IMR-90 (cell line): Measurements from ENCODE around the gene UNKL. TPM values are rescaled to one million over a fixed set of nuclear protein-coding genes. Genes with fewer than 3 reads are reported as not detected.

Source experiments
- ATAC-seq: fragments of 200-7000 bp; cut with Tn5 transposase; 2 replicates; pipeline ENCODE4 v1.9.1; 2020; ENCODE audit warnings: low read depth, mild to moderate bottlenecking, moderate library complexity
- BruUV-seq: library from RNA; stranded (reverse); fragments of 400-500 nt; replicated peaks from 2 replicates; lab custom pipeline; 2021; lab: Mats Ljungman, UMichigan
- CTCF ChIA-PET: fragments of 300-600 bp; formaldehyde crosslinking; extraction: SDS; loops from one replicate; lab custom pipeline; 2021; ENCODE audit warnings: antibody characterized with exemption; lab: Yijun Ruan, JAX
- POLR2A ChIA-PET: fragments of 300-600 bp; sonication (Branson Sonifier 250); formaldehyde crosslinking; loops from one replicate; lab custom pipeline; 2022; ENCODE audit warnings: antibody characterized with exemption; ENCODE audit not compliant: unreplicated experiment; lab: Charles Lee
- DNase-seq: peaks from one replicate; pipeline ENCODE4 v3.0.0; 2013
- H2AFZ ChIP-seq: replicated peaks from 2 replicates; pipeline ENCODE3; 2013; ENCODE audit warnings: low read length, mild to moderate bottlenecking; ENCODE audit not compliant: poor library complexity
- H2AK5ac ChIP-seq: 2 replicates; pipeline ENCODE4 v1.6.1; 2013; ENCODE audit warnings: low read depth, low read length, inconsistent platforms
- H2AK9ac ChIP-seq: replicated peaks from 2 replicates; pipeline ENCODE3; 2013; ENCODE audit warnings: mild to moderate bottlenecking, low read depth, low read length, moderate library complexity; ENCODE audit not compliant: poor library complexity
- H2BK120ac ChIP-seq: 2 replicates; pipeline ENCODE4 v1.6.1; 2013; ENCODE audit warnings: low read depth, low read length, inconsistent platforms
- H2BK15ac ChIP-seq: 3 replicates; pipeline ENCODE4 v1.6.1; 2013; ENCODE audit warnings: low read depth, low read length, inconsistent platforms
- H2BK20ac ChIP-seq: 2 replicates; pipeline ENCODE4 v1.6.1; 2013; ENCODE audit warnings: low read depth, mild to moderate bottlenecking, inconsistent platforms, low read length, moderate library complexity
- H2BK5ac ChIP-seq: 2 replicates; pipeline ENCODE4 v1.6.1; 2013; ENCODE audit warnings: mild to moderate bottlenecking, low read depth, low read length, inconsistent platforms; ENCODE audit not compliant: poor library complexity, severe bottlenecking
- H3K14ac ChIP-seq: replicated peaks from 2 replicates; pipeline ENCODE4 v1.6.1; 2013; ENCODE audit warnings: low read depth, low read length, inconsistent platforms
- H3K18ac ChIP-seq: 2 replicates; pipeline ENCODE4 v1.6.1; 2013; ENCODE audit warnings: low read depth, low read length, control low read depth
- H3K23ac ChIP-seq: 2 replicates; pipeline ENCODE4 v1.6.1; 2013; ENCODE audit warnings: low read depth, low read length, inconsistent platforms
- H3K27ac ChIP-seq: 2 replicates; pipeline ENCODE4 v1.5.1; 2013; ENCODE audit warnings: mild to moderate bottlenecking, control low read depth, low read length; ENCODE audit not compliant: insufficient read depth
- H3K27me3 ChIP-seq: 2 replicates; pipeline ENCODE4 v1.6.1; 2013; ENCODE audit warnings: low read length; ENCODE audit not compliant: control insufficient read depth, insufficient read depth
- H3K36me3 ChIP-seq: 2 replicates; pipeline ENCODE4 v1.6.1; 2013; ENCODE audit warnings: low read length, mixed read lengths; ENCODE audit not compliant: control insufficient read depth, insufficient read depth
- H3K4ac ChIP-seq: 2 replicates; pipeline ENCODE4 v1.6.1; 2013; ENCODE audit warnings: low read depth, low read length, inconsistent platforms
- H3K4me1 ChIP-seq: 2 replicates; pipeline ENCODE4 v1.6.1; 2013; ENCODE audit warnings: low read length, mixed read lengths; ENCODE audit not compliant: control insufficient read depth, insufficient read depth
- H3K4me2 ChIP-seq: 2 replicates; pipeline ENCODE4 v1.6.1; 2013; ENCODE audit warnings: low read depth, mild to moderate bottlenecking, control low read depth, low read length, moderate library complexity
- H3K4me3 ChIP-seq: 2 replicates; pipeline ENCODE4 v1.5.1; 2013; ENCODE audit warnings: low read depth, mild to moderate bottlenecking, control low read depth, low read length, moderate library complexity; ENCODE audit not compliant: insufficient read depth
- H3K56ac ChIP-seq: 2 replicates; pipeline ENCODE4 v1.6.1; 2013; ENCODE audit warnings: low read length, inconsistent platforms; ENCODE audit not compliant: insufficient read depth; ENCODE audit errors: extremely low read depth
- H3K79me1 ChIP-seq, 2 experiments: 2 replicates each; pipeline ENCODE4 v1.6.1; 2013; ENCODE audit warnings: low read length in 2 of 2, inconsistent platforms in 1 of 2, low read depth in 1 of 2
- H3K9ac ChIP-seq: 2 replicates; pipeline ENCODE4 v1.6.1; 2013; ENCODE audit warnings: low read depth, low read length, control low read depth
- H3K9me1 ChIP-seq: 2 replicates; pipeline ENCODE4 v1.6.1; 2013; ENCODE audit warnings: low read length, inconsistent platforms; ENCODE audit not compliant: insufficient read depth
- H3K9me3 ChIP-seq: 2 replicates; pipeline ENCODE4 v1.6.1; 2013; ENCODE audit warnings: low read length; ENCODE audit not compliant: control insufficient read depth, insufficient read depth
- H4K20me1 ChIP-seq: 2 replicates; pipeline ENCODE4 v1.6.1; 2013; ENCODE audit warnings: low read length, inconsistent platforms; ENCODE audit not compliant: insufficient read depth
- H4K5ac ChIP-seq: 2 replicates; pipeline ENCODE4 v1.6.1; 2013; ENCODE audit warnings: mild to moderate bottlenecking, low read depth, low read length, control low read depth
- H4K8ac ChIP-seq, 2 experiments: 2 replicates each; pipeline ENCODE4 v1.6.1; 2013; ENCODE audit warnings: low read depth in 2 of 2, low read length in 2 of 2, control low read depth in 1 of 2, inconsistent platforms in 1 of 2
- H4K91ac ChIP-seq: 2 replicates; pipeline ENCODE4 v1.6.1; 2013; ENCODE audit warnings: low read depth, low read length, inconsistent platforms; ENCODE audit not compliant: insufficient read depth
- BHLHE40 ChIP-seq: fragments of 150-350 bp; IDR thresholded peaks from 2 replicates; pipeline ENCODE4 v1.6.1; 2016; ENCODE audit warnings: mild to moderate bottlenecking, low read depth, low read length
- CEBPB ChIP-seq: IDR thresholded peaks from 2 replicates; pipeline ENCODE4 v1.6.1; 2012; ENCODE audit warnings: low read depth, low read length, improper control_type of control experiment
- CHD1 ChIP-seq: IDR thresholded peaks from 2 replicates; pipeline ENCODE4 v1.6.1; 2012; ENCODE audit warnings: low read depth, low read length, improper control_type of control experiment
- CTCF ChIP-seq: conservative IDR thresholded peaks from 2 replicates; pipeline ENCODE4 v1.5.1; 2012; ENCODE audit warnings: mild to moderate bottlenecking, low read depth, low read length, improper control_type of control experiment
- ELK1 ChIP-seq: fragments of 150-350 bp; IDR thresholded peaks from 2 replicates; pipeline ENCODE4 v1.6.1; 2016; ENCODE audit warnings: low read depth, mild to moderate bottlenecking, low read length, moderate library complexity, borderline replicate concordance
- FOS ChIP-seq: fragments of 150-350 bp; IDR thresholded peaks from 2 replicates; pipeline ENCODE4 v1.6.1; 2016; ENCODE audit warnings: low read depth, low read length
- MAFK ChIP-seq: IDR thresholded peaks from 2 replicates; pipeline ENCODE4 v1.6.1; 2012; ENCODE audit warnings: low read depth, low read length, improper control_type of control experiment
- MAZ ChIP-seq: IDR thresholded peaks from 2 replicates; pipeline ENCODE4 v1.6.1; 2012; ENCODE audit warnings: low read depth, mild to moderate bottlenecking, low read length, improper control_type of control experiment, moderate library complexity, borderline replicate concordance
- MXI1 ChIP-seq: IDR thresholded peaks from 2 replicates; pipeline ENCODE4 v1.6.1; 2012; ENCODE audit warnings: low read depth, mild to moderate bottlenecking, low read length, moderate library complexity, borderline replicate concordance
- NFE2L2 ChIP-seq: fragments of 150-350 bp; IDR thresholded peaks from 2 replicates; pipeline ENCODE4 v1.6.1; 2016; ENCODE audit warnings: low read depth, mild to moderate bottlenecking, low read length
- POLR2A ChIP-seq: IDR thresholded peaks from 2 replicates; pipeline ENCODE4 v1.6.1; 2012; ENCODE audit warnings: mild to moderate bottlenecking, low read depth, low read length
- RAD21 ChIP-seq: IDR thresholded peaks from 2 replicates; pipeline ENCODE4 v1.6.1; 2012; ENCODE audit warnings: low read length, improper control_type of control experiment
- RCOR1 ChIP-seq: IDR thresholded peaks from 2 replicates; pipeline ENCODE4 v1.6.1; 2012; ENCODE audit warnings: mild to moderate bottlenecking, low read length, improper control_type of control experiment; ENCODE audit not compliant: insufficient replicate concordance
- RFX5 ChIP-seq: IDR thresholded peaks from 2 replicates; pipeline ENCODE4 v1.8.0; 2012; ENCODE audit warnings: low read depth, mild to moderate bottlenecking, low read length, moderate library complexity
- SMC3 ChIP-seq: fragments of 150-350 bp; IDR thresholded peaks from 2 replicates; pipeline ENCODE4 v1.6.1; 2016; ENCODE audit warnings: low read depth, mild to moderate bottlenecking, antibody characterized with exemption, low read length, moderate library complexity
- USF2 ChIP-seq: fragments of 150-350 bp; IDR thresholded peaks from 2 replicates; pipeline ENCODE4 v1.6.1; 2017; ENCODE audit warnings: mild to moderate bottlenecking, antibody characterized with exemption, low read length, low read depth
- WGBS, 2 experiments: methylation state at CpG; one replicate each; pipeline versions ENCODE4 v1.1.5 to v1.1.7; 2013; ENCODE audit warnings: missing lambda C conversion rate in 2 of 2; ENCODE audit not compliant: insufficient read length in 1 of 2; ENCODE audit errors: extremely low coverage in 2 of 2; 5-methylcytosine and 5-hydroxymethylcytosine counted together
- dilution Hi-C: fragments of 300-500 bp; cut with HindIII; formaldehyde crosslinking; loops from one replicate; pipeline ENCODE4 v1.14.3; 2018; ENCODE audit warnings: low sequenced_read_pairs; ENCODE audit not compliant: unreplicated experiment
- in situ Hi-C: fragments of 300-500 bp; cut with MboI; formaldehyde crosslinking; loops from 3 replicates; pipeline ENCODE4 v1.14.3; 2019; ENCODE audit warnings: low sequenced_read_pairs, inconsistent platforms, mixed read lengths
- intact Hi-C: fragments of 100-400 bp; cut with micrococcal nuclease; formaldehyde crosslinking; loops from 2 replicates; pipeline ENCODE4 v1.10.0; 2022
- polyA plus RNA-seq, 3 experiments: library from polyadenylated mRNA; depleted of rRNA; stranded (reverse); fragments of >200 nt; gene quantifications; 2 replicates each; pipeline ENCODE4 v1.2.3, GENCODE V29; 2012; ENCODE audit warnings: low replicate concordance in 1 of 3
- total RNA-seq: library from RNA; depleted of rRNA; stranded (reverse); fragments of >200 nt; gene quantifications from 2 replicates; pipeline ENCODE4 v1.2.3, GENCODE V29; 2012

Gene UNKL
- total and polyA plus RNA-seq, 2 of the 4 experiments (the other 2 are of a cell fraction): 4.1 to 13.3 TPM

- Histone ChIP-seq H2BK120ac (no peak overlapping the region), H3K23ac (no peak overlapping the region), H3K18ac (no peak overlapping the region), H2BK5ac (no peak overlapping the region), H2AK5ac (no peak overlapping the region), H3K9me1 (no peaks in the 10 kb centered on the region), H3K79me1 (peaks cover 0 to 35% of the 10 kb centered on the region in 2 experiments), H3K9me3 (no peaks in the 10 kb centered on the region), H3K4me3 (no peak overlapping the region), H3K36me3 (peaks cover 43% of the 10 kb centered on the region), H4K8ac (no peak overlapping the region), H3K27me3 (no peaks in the 10 kb centered on the region), H2BK20ac (no peak overlapping the region), H3K4ac (no peak overlapping the region), H2BK15ac (no peak overlapping the region), H3K56ac (no peak overlapping the region), H2AK9ac (no peak overlapping the region), H4K91ac (no peak overlapping the region), H4K20me1 (no peaks in the 10 kb centered on the region; the same call in none of the 2 replicates), H4K5ac (no peak overlapping the region), H3K4me2 (no peak overlapping the region), H3K9ac (no peak overlapping the region), H2AFZ (peak overlapping the region; percentile 43), H3K27ac (no peak overlapping the region), H3K4me1 (peaks cover 6% of the 10 kb centered on the region; the same call in 1 of the 2 replicates), H3K14ac (no peak overlapping the region)
- dilution Hi-C loops: no loop called here
- WGBS, 2 experiments: 82% methylated on average over 8 of the region's 14 CpGs; no CpG with 5 or more reads in 1 of the 2 experiments
- TF ChIP-seq RFX5 (no peak), MAZ (no peak), CHD1 (no peak), NFE2L2 (no peak), RAD21 (no peak), FOS (no peak), ELK1 (no peak), USF2 (no peak), MAFK (no peak), BHLHE40 (no peak), CTCF (no peak), POLR2A (no peak), MXI1 (no peak), RCOR1 (no peak), CEBPB (no peak), SMC3 (no peak)
- no peak for ATAC-seq
- POLR2A ChIA-PET: no interaction called here
- intact Hi-C loops: no loop called here
- no peak for DNase-seq
- in situ Hi-C loops: no loop called here
- no TSS peak for BruUV-seq
- CTCF ChIA-PET: no interaction called here
Observed at GRCh38 chr16:1403733-1404132, 10.8 kb downstream of the UNKL start.
